ENCODE data around the gene NRCAM. TPM values are rescaled to one million over a fixed set of nuclear protein-coding genes. Genes with fewer than 3 reads are reported as not detected.

Gene NRCAM
- total and polyA plus RNA-seq, 2 of the 13 experiments (the other 11 are each of a cell fraction or from before 2014, with no cell fraction given) = 0.31 to 0.33 TPM

- TF ChIP-seq PRDM4 (CRISPR knock-in tag; IDR thresholded peaks at IDR 0.05; ENCODE audit: borderline replicate concordance) (no peak), ZNF557 (CRISPR knock-in tag; IDR thresholded peaks at IDR 0.05) (no peak), ELF4 (CRISPR knock-in tag; IDR thresholded peaks at IDR 0.05; ENCODE audit: borderline replicate concordance) (no peak), ZBTB38 (CRISPR knock-in tag; IDR thresholded peaks at IDR 0.05) (no peak), ERF (CRISPR knock-in tag; IDR thresholded peaks at IDR 0.05) (no peak), IKZF4 (CRISPR knock-in tag; IDR thresholded peaks at IDR 0.05; ENCODE audit: borderline replicate concordance, low read depth, not compliant biosample characterization) (no peak), DMAP1 (CRISPR knock-in tag; IDR thresholded peaks at IDR 0.05) (no peak), TSC22D2 (CRISPR knock-in tag; IDR thresholded peaks at IDR 0.05; ENCODE audit: borderline replicate concordance) (no peak), CCDC6 (CRISPR knock-in tag; IDR thresholded peaks at IDR 0.05) (no peak)
Observed at GRCh38 chr7:108291152-108291508, 165.1 kb downstream of the NRCAM start (continued).

DNA sequence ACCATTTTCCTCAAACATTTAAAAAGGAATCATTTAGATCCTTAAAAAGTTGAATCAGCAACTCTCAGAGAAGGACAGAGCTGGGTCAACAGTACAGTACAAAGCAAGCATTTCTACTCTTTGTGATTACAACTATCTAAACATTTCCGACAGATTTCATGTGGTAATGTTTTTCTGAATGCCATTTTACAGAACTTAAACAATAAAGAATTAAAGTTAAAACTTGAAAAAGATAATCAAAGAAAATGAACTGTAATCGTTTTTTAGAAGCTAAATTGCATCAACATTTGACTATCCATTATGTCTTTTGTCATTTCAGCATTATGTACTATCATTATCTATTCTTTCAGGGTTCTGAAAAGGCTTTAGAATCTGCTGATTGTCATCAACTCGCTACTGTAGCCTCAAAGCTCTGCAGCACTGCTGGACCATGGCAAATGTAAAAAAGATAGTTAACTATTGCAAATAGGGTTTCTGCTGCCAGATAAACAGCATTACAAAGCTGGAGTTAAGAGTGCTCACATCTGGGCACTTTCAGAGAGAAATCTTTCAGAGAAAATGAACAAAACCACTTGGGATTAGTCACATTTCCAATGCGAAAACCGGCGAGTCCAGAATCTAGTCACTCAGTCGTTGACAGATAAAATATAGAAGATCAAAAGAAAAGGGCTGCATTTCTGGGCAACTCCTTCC, 165.6 kb downstream of the NRCAM start:
- Histone ChIP-seq H3K27me3 (ENCODE audit: control insufficient read depth in 1 of 2, insufficient read depth in 2 of 2, low read length in 2 of 2) (no peaks in the 10 kb centered on the region), H3K27ac (ENCODE audit: extremely low read length, insufficient read depth, low read length) (no peak overlapping the region), H3K79me2 (ENCODE audit: insufficient read depth, low read length) (no peaks in the 10 kb centered on the region), H3K4me1 (ENCODE audit: insufficient read depth, low read length) (no peaks in the 10 kb centered on the region), H3K4me3 (replicated peaks in 1 of 3; ENCODE audit: insufficient read depth in 1 of 3, low read depth in 2 of 3, low read length in 3 of 3) (no peak overlapping the region), H4K20me1 (ENCODE audit: insufficient read depth, low read length) (no peaks in the 10 kb centered on the region), H3K36me3 (replicated peaks in 1 of 2; ENCODE audit: control insufficient read depth in 1 of 2, insufficient read depth in 2 of 2, low read length in 2 of 2) (no peaks in the 10 kb centered on the region), H2AFZ (ENCODE audit: low read length) (no peak overlapping the region), H3K9me3 (ENCODE audit: low read length) (no peaks in the 10 kb centered on the region), H3K9ac (ENCODE audit: insufficient read depth, low read depth, low read length) (no peak overlapping the region), H3K4me2 (ENCODE audit: low read depth, low read length) (no peak overlapping the region)
- ATAC-seq (no peak; the same call in 2 of the 3 replicates), DNase-seq (ENCODE audit: low spot score) (no peak), FAIRE-seq (no peak)
- intact Hi-C loops (cut with micrococcal nuclease; ENCODE audit: unreplicated experiment) (no loop called here), in situ Hi-C loops (cut with HindIII; ENCODE audit: extremely low pct_ligation_motif_present, low pct_unique_long_range_greater_than_20kb) (no loop called here)
- TF ChIP-seq ZNF44 (CRISPR knock-in tag; IDR thresholded peaks at IDR 0.05) (no peak), MAFK (conservative IDR thresholded peaks at IDR 0.05 in 1 of 2, IDR thresholded peaks at IDR 0.05 in 1 of 2; ENCODE audit: low read length in 2 of 2) (peak in 1 of 2 experiments; percentile 14; a peak in 2 of 4 replicates)
- ChIA-PET POLR2A (no interaction called here), CTCF (ENCODE audit: low intra/inter-chr PET ratio, low total read pairs) (no interaction called here)
- BruUV-seq (replicated peaks) = no TSS peak
- WGBS (ENCODE audit: low lambda C conversion rate) = 30% methylated on average over 7 of the region's 7 CpGs

All from HepG2 (cell line).